HG02759 (cell line): ENCODE data around the gene FNDC11.
A peak's percentile ranks its signal among the peaks of the same experiment; 100 is the strongest.
"Not testable (repeated sequence)": the region's sequence is repeated elsewhere in the genome, so short reads cannot be mapped to it uniquely, and the experiment has no call there.

Experiments used
- ATAC-seq: cut with Tn5 transposase; IDR thresholded peaks from one replicate; pipeline ENCODE4 v1.9.1; 2021; ENCODE audit warnings: mild to moderate bottlenecking, moderate library complexity; ENCODE audit not compliant: unreplicated experiment

Gene FNDC11

GRCh38 chr20:63552481-63553249 is 1.3 kb upstream of the FNDC11 start:
- peak; percentile 25 for ATAC-seq

- ATAC-seq, result peak; percentile 41
Measured at GRCh38 chr20:63553251-63553932, 567 bp upstream of the FNDC11 start.

GRCh38 chr20:63554361-63555278 is 661 bp downstream of the FNDC11 start:
- ATAC-seq, result no peak

- no peak for ATAC-seq
Measured at GRCh38 chr20:63555661-63556381, 1.9 kb downstream of the FNDC11 start.

GRCh38 chr20:63556873-63557478 is 3.0 kb downstream of the FNDC11 start:
- ATAC-seq, result no peak

GRCh38 chr20:63557481-63557891 is 3.5 kb downstream of the FNDC11 start:
- ATAC-seq, result no peak

GRCh38 chr20:63558804-63559484 is 5.0 kb downstream of the FNDC11 start:
- no peak for ATAC-seq

- ATAC-seq, result not testable (repeated sequence)
Measured at GRCh38 chr20:63559485-63560332, 5.8 kb downstream of the FNDC11 start.

GRCh38 chr20:63560333-63560805 is 6.4 kb downstream of the FNDC11 start:
- no peak for ATAC-seq

GRCh38 chr20:63560856-63561609 is 7.1 kb downstream of the FNDC11 start:
- no peak for ATAC-seq

- no peak for ATAC-seq
Measured at GRCh38 chr20:63561624-63562396, 7.9 kb downstream of the FNDC11 start.

GRCh38 chr20:63562461-63563224 is 8.7 kb downstream of the FNDC11 start:
- ATAC-seq, result no peak

- no peak for ATAC-seq
Measured at GRCh38 chr20:63563225-63563935, 9.4 kb downstream of the FNDC11 start.

GRCh38 chr20:63564036-63564810 is 10.3 kb downstream of the FNDC11 start:
- ATAC-seq, result no peak
